Prostate gland (tissue), 2 donors: ENCODE results near the gene AQP5. TPM values are rescaled to one million over a fixed set of nuclear protein-coding genes. Genes with fewer than 3 reads are reported as not detected.

ENCODE experiments used
- DNase-seq: peaks from one replicate; pipeline ENCODE4 v3.0.0-alpha.2; 2019; ENCODE audit warnings: low spot score
- H3K27ac ChIP-seq, 2 donors: fragments of 200-600 bp; sonication (generic); 2 replicates each; pipeline ENCODE4 v1.5.1; 2017 to 2019
- H3K27me3 ChIP-seq: fragments of 200-600 bp; sonication (generic); replicated peaks from 2 replicates; pipeline ENCODE4 v1.5.1; 2019; ENCODE audit not compliant: insufficient read depth
- H3K36me3 ChIP-seq, 2 donors: fragments of 200-600 bp; sonication (generic); 1 replicate in 1 of 2; 2 replicates in 1 of 2; pipeline versions ENCODE4 v1.5.1 to v1.8.1; 2017 to 2019
- H3K4me1 ChIP-seq: fragments of 200-600 bp; sonication (generic); replicated peaks from 2 replicates; pipeline ENCODE4 v1.5.1; 2019
- H3K4me3 ChIP-seq, 2 donors: fragments of 200-600 bp; sonication (generic); 2 replicates each; pipeline ENCODE4 v1.5.1; 2017 to 2019
- H3K9me3 ChIP-seq: fragments of 200-600 bp; sonication (generic); 2 replicates; pipeline ENCODE4 v1.5.1; 2017
- CTCF ChIP-seq, 4 experiments: fragments of 200-600 bp in 2 of 4; fragments of 450-650 bp in 2 of 4; sonication (generic) in 2 of 4; IDR thresholded peaks; 1 replicate in 3 of 4; 2 replicates in 1 of 4; pipeline ENCODE4 v1.5.1; 2016 to 2019; ENCODE audit warnings: antibody characterized with exemption in 4 of 4, mild to moderate bottlenecking in 2 of 4, moderate library complexity in 2 of 4
- POLR2A ChIP-seq: fragments of 450-650 bp; IDR thresholded peaks from one replicate; pipeline ENCODE4 v1.6.1; 2016; ENCODE audit warnings: antibody characterized with exemption, mild to moderate bottlenecking
- POLR2AphosphoS5 ChIP-seq: sonication (generic); formaldehyde crosslinking; IDR thresholded peaks from one replicate; pipeline ENCODE4 v1.6.1; 2017; ENCODE audit warnings: antibody characterized with exemption
- WGBS: methylation state at CpG from one replicate; pipeline ENCODE4 v1.1.5; 2018; 5-methylcytosine and 5-hydroxymethylcytosine counted together
- intact Hi-C: fragments of 100-400 bp; cut with DNase I; formaldehyde crosslinking; loops from one replicate; pipeline ENCODE4 v1.14.2; 2022
- total RNA-seq, 2 donors: library from RNA; depleted of rRNA; stranded (reverse); fragments of >200 nt; gene quantifications; one replicate each; pipeline ENCODE4 v1.1.0, GENCODE V29; 2016

Gene AQP5
- total RNA-seq, 2 donors from 2014 or later = 3.4 to 25.8 TPM

- WGBS = 94% methylated on average over 11 of the region's 11 CpGs
- intact Hi-C loops = no loop called here
Measured at GRCh38 chr12:49925433-49926204, 36.1 kb upstream of the AQP5 start.

GRCh38 chr12:49928471-49928870, 33.2 kb upstream of the AQP5 start:
- H3K27ac ChIP-seq = no peak overlapping the region
- TF ChIP-seq CTCF (IDR thresholded peaks at IDR 0.05) (no peak), POLR2AphosphoS5 (no peak), POLR2A (no peak)
- DNase-seq = no peak
- H3K36me3 ChIP-seq = no peaks in the 10 kb centered on the region
- intact Hi-C loops = no loop called here
- 95% methylated on average over 6 of the region's 6 CpGs for WGBS
- no peak overlapping the region for H3K4me3 ChIP-seq
- no peaks in the 10 kb centered on the region for H3K27me3 ChIP-seq
- H3K9me3 ChIP-seq = no peaks in the 10 kb centered on the region
- H3K4me1 ChIP-seq = no peaks in the 10 kb centered on the region

More at GRCh38 chr12:49925433-49926204, 36.1 kb upstream of the AQP5 start:
- no peak for TF ChIP-seq POLR2A
- no peak for TF ChIP-seq POLR2AphosphoS5
- TF ChIP-seq CTCF (IDR thresholded peaks at IDR 0.05) = no peak
- Histone ChIP-seq H3K9me3 (no peaks in the 10 kb centered on the region), H3K4me3 (no peak overlapping the region), H3K27me3 (no peaks in the 10 kb centered on the region), H3K4me1 (no peaks in the 10 kb centered on the region), H3K36me3 (no peaks in the 10 kb centered on the region), H3K27ac (no peak overlapping the region)
- no peak for DNase-seq

- H3K36me3 ChIP-seq = no peaks in the 10 kb centered on the region
- H3K27me3 ChIP-seq = no peaks in the 10 kb centered on the region
- no peak for TF ChIP-seq POLR2AphosphoS5
- TF ChIP-seq POLR2A = no peak
- no peak for TF ChIP-seq CTCF (IDR thresholded peaks at IDR 0.05)
- no peak overlapping the region for H3K27ac ChIP-seq
- H3K4me1 ChIP-seq = no peaks in the 10 kb centered on the region
- DNase-seq = no peak
- 75% methylated on average over 7 of the region's 7 CpGs for WGBS
- intact Hi-C loops = no loop called here
- H3K4me3 ChIP-seq = no peak overlapping the region
- H3K9me3 ChIP-seq = no peaks in the 10 kb centered on the region
Measured at GRCh38 chr12:49929581-49929980, 32.1 kb upstream of the AQP5 start.

GRCh38 chr12:49930515-49931288, 31.0 kb upstream of the AQP5 start:
- Histone ChIP-seq H3K36me3 (no peaks in the 10 kb centered on the region), H3K27me3 (no peaks in the 10 kb centered on the region), H3K27ac (no peak overlapping the region), H3K4me3 (no peak overlapping the region), H3K9me3 (no peaks in the 10 kb centered on the region), H3K4me1 (no peaks in the 10 kb centered on the region)
- no peak for DNase-seq
- intact Hi-C loops = no loop called here
- TF ChIP-seq POLR2AphosphoS5 (no peak), CTCF (IDR thresholded peaks at IDR 0.05) (no peak), POLR2A (no peak)
- WGBS = 81% methylated on average over 3 of the region's 3 CpGs
